IMR-90 (cell line): ENCODE data around the gene DYNLT2. TPM values are rescaled to one million over a fixed set of nuclear protein-coding genes. Genes with fewer than 3 reads are reported as not detected.

Source experiments
- ATAC-seq: fragments of 200-7000 bp; cut with Tn5 transposase; 2 replicates; pipeline ENCODE4 v1.9.1; 2020; ENCODE audit warnings: low read depth, mild to moderate bottlenecking, moderate library complexity
- BruUV-seq: library from RNA; stranded (reverse); fragments of 400-500 nt; replicated peaks from 2 replicates; lab custom pipeline; 2021; lab: Mats Ljungman, UMichigan
- CTCF ChIA-PET: fragments of 300-600 bp; formaldehyde crosslinking; extraction: SDS; loops from one replicate; lab custom pipeline; 2021; ENCODE audit warnings: antibody characterized with exemption; lab: Yijun Ruan, JAX
- POLR2A ChIA-PET: fragments of 300-600 bp; sonication (Branson Sonifier 250); formaldehyde crosslinking; loops from one replicate; lab custom pipeline; 2022; ENCODE audit warnings: antibody characterized with exemption; ENCODE audit not compliant: unreplicated experiment; lab: Charles Lee
- DNase-seq: peaks from one replicate; pipeline ENCODE4 v3.0.0; 2013
- H2AFZ ChIP-seq: replicated peaks from 2 replicates; pipeline ENCODE3; 2013; ENCODE audit warnings: low read length, mild to moderate bottlenecking; ENCODE audit not compliant: poor library complexity
- H2AK5ac ChIP-seq: 2 replicates; pipeline ENCODE4 v1.6.1; 2013; ENCODE audit warnings: low read depth, low read length, inconsistent platforms
- H2AK9ac ChIP-seq: replicated peaks from 2 replicates; pipeline ENCODE3; 2013; ENCODE audit warnings: mild to moderate bottlenecking, low read depth, low read length, moderate library complexity; ENCODE audit not compliant: poor library complexity
- H2BK120ac ChIP-seq: 2 replicates; pipeline ENCODE4 v1.6.1; 2013; ENCODE audit warnings: low read depth, low read length, inconsistent platforms
- H2BK15ac ChIP-seq: 3 replicates; pipeline ENCODE4 v1.6.1; 2013; ENCODE audit warnings: low read depth, low read length, inconsistent platforms
- H2BK20ac ChIP-seq: 2 replicates; pipeline ENCODE4 v1.6.1; 2013; ENCODE audit warnings: low read depth, mild to moderate bottlenecking, inconsistent platforms, low read length, moderate library complexity
- H2BK5ac ChIP-seq: 2 replicates; pipeline ENCODE4 v1.6.1; 2013; ENCODE audit warnings: mild to moderate bottlenecking, low read depth, low read length, inconsistent platforms; ENCODE audit not compliant: poor library complexity, severe bottlenecking
- H3K14ac ChIP-seq: replicated peaks from 2 replicates; pipeline ENCODE4 v1.6.1; 2013; ENCODE audit warnings: low read depth, low read length, inconsistent platforms
- H3K18ac ChIP-seq: 2 replicates; pipeline ENCODE4 v1.6.1; 2013; ENCODE audit warnings: low read depth, low read length, control low read depth
- H3K23ac ChIP-seq: 2 replicates; pipeline ENCODE4 v1.6.1; 2013; ENCODE audit warnings: low read depth, low read length, inconsistent platforms
- H3K27ac ChIP-seq: 2 replicates; pipeline ENCODE4 v1.5.1; 2013; ENCODE audit warnings: mild to moderate bottlenecking, control low read depth, low read length; ENCODE audit not compliant: insufficient read depth
- H3K27me3 ChIP-seq: 2 replicates; pipeline ENCODE4 v1.6.1; 2013; ENCODE audit warnings: low read length; ENCODE audit not compliant: control insufficient read depth, insufficient read depth
- H3K36me3 ChIP-seq: 2 replicates; pipeline ENCODE4 v1.6.1; 2013; ENCODE audit warnings: low read length, mixed read lengths; ENCODE audit not compliant: control insufficient read depth, insufficient read depth
- H3K4ac ChIP-seq: 2 replicates; pipeline ENCODE4 v1.6.1; 2013; ENCODE audit warnings: low read depth, low read length, inconsistent platforms
- H3K4me1 ChIP-seq: 2 replicates; pipeline ENCODE4 v1.6.1; 2013; ENCODE audit warnings: low read length, mixed read lengths; ENCODE audit not compliant: control insufficient read depth, insufficient read depth
- H3K4me2 ChIP-seq: 2 replicates; pipeline ENCODE4 v1.6.1; 2013; ENCODE audit warnings: low read depth, mild to moderate bottlenecking, control low read depth, low read length, moderate library complexity
- H3K4me3 ChIP-seq: 2 replicates; pipeline ENCODE4 v1.5.1; 2013; ENCODE audit warnings: low read depth, mild to moderate bottlenecking, control low read depth, low read length, moderate library complexity; ENCODE audit not compliant: insufficient read depth
- H3K56ac ChIP-seq: 2 replicates; pipeline ENCODE4 v1.6.1; 2013; ENCODE audit warnings: low read length, inconsistent platforms; ENCODE audit not compliant: insufficient read depth; ENCODE audit errors: extremely low read depth
- H3K79me1 ChIP-seq, 2 experiments: 2 replicates each; pipeline ENCODE4 v1.6.1; 2013; ENCODE audit warnings: low read length in 2 of 2, inconsistent platforms in 1 of 2, low read depth in 1 of 2
- H3K9ac ChIP-seq: 2 replicates; pipeline ENCODE4 v1.6.1; 2013; ENCODE audit warnings: low read depth, low read length, control low read depth
- H3K9me1 ChIP-seq: 2 replicates; pipeline ENCODE4 v1.6.1; 2013; ENCODE audit warnings: low read length, inconsistent platforms; ENCODE audit not compliant: insufficient read depth
- H3K9me3 ChIP-seq: 2 replicates; pipeline ENCODE4 v1.6.1; 2013; ENCODE audit warnings: low read length; ENCODE audit not compliant: control insufficient read depth, insufficient read depth
- H4K20me1 ChIP-seq: 2 replicates; pipeline ENCODE4 v1.6.1; 2013; ENCODE audit warnings: low read length, inconsistent platforms; ENCODE audit not compliant: insufficient read depth
- H4K5ac ChIP-seq: 2 replicates; pipeline ENCODE4 v1.6.1; 2013; ENCODE audit warnings: mild to moderate bottlenecking, low read depth, low read length, control low read depth
- H4K8ac ChIP-seq, 2 experiments: 2 replicates each; pipeline ENCODE4 v1.6.1; 2013; ENCODE audit warnings: low read depth in 2 of 2, low read length in 2 of 2, control low read depth in 1 of 2, inconsistent platforms in 1 of 2
- H4K91ac ChIP-seq: 2 replicates; pipeline ENCODE4 v1.6.1; 2013; ENCODE audit warnings: low read depth, low read length, inconsistent platforms; ENCODE audit not compliant: insufficient read depth
- RFX5 ChIP-seq: IDR thresholded peaks from 2 replicates; pipeline ENCODE4 v1.8.0; 2012; ENCODE audit warnings: low read depth, mild to moderate bottlenecking, low read length, moderate library complexity
- SMC3 ChIP-seq: fragments of 150-350 bp; IDR thresholded peaks from 2 replicates; pipeline ENCODE4 v1.6.1; 2016; ENCODE audit warnings: low read depth, mild to moderate bottlenecking, antibody characterized with exemption, low read length, moderate library complexity
- WGBS, 2 experiments: methylation state at CpG; one replicate each; pipeline versions ENCODE4 v1.1.5 to v1.1.7; 2013; ENCODE audit warnings: missing lambda C conversion rate in 2 of 2; ENCODE audit not compliant: insufficient read length in 1 of 2; ENCODE audit errors: extremely low coverage in 2 of 2; 5-methylcytosine and 5-hydroxymethylcytosine counted together
- dilution Hi-C: fragments of 300-500 bp; cut with HindIII; formaldehyde crosslinking; loops from one replicate; pipeline ENCODE4 v1.14.3; 2018; ENCODE audit warnings: low sequenced_read_pairs; ENCODE audit not compliant: unreplicated experiment
- in situ Hi-C: fragments of 300-500 bp; cut with MboI; formaldehyde crosslinking; loops from 3 replicates; pipeline ENCODE4 v1.14.3; 2019; ENCODE audit warnings: low sequenced_read_pairs, inconsistent platforms, mixed read lengths
- intact Hi-C: fragments of 100-400 bp; cut with micrococcal nuclease; formaldehyde crosslinking; loops from 2 replicates; pipeline ENCODE4 v1.10.0; 2022
- polyA plus RNA-seq, 3 experiments: library from polyadenylated mRNA; depleted of rRNA; stranded (reverse); fragments of >200 nt; gene quantifications; 2 replicates each; pipeline ENCODE4 v1.2.3, GENCODE V29; 2012; ENCODE audit warnings: low replicate concordance in 1 of 3
- total RNA-seq: library from RNA; depleted of rRNA; stranded (reverse); fragments of >200 nt; gene quantifications from 2 replicates; pipeline ENCODE4 v1.2.3, GENCODE V29; 2012
- TF ChIP-seq, protein P1 (sequence below): conservative IDR thresholded peaks from 2 replicates; pipeline ENCODE4 v1.5.1; 2012; ENCODE audit warnings: mild to moderate bottlenecking, low read depth, low read length, improper control_type of control experiment

DYNLT2 gene
- total and polyA plus RNA-seq, 2 of the 4 experiments (the other 2 are of a cell fraction), result 0.36 to 0.44 TPM

DNA sequence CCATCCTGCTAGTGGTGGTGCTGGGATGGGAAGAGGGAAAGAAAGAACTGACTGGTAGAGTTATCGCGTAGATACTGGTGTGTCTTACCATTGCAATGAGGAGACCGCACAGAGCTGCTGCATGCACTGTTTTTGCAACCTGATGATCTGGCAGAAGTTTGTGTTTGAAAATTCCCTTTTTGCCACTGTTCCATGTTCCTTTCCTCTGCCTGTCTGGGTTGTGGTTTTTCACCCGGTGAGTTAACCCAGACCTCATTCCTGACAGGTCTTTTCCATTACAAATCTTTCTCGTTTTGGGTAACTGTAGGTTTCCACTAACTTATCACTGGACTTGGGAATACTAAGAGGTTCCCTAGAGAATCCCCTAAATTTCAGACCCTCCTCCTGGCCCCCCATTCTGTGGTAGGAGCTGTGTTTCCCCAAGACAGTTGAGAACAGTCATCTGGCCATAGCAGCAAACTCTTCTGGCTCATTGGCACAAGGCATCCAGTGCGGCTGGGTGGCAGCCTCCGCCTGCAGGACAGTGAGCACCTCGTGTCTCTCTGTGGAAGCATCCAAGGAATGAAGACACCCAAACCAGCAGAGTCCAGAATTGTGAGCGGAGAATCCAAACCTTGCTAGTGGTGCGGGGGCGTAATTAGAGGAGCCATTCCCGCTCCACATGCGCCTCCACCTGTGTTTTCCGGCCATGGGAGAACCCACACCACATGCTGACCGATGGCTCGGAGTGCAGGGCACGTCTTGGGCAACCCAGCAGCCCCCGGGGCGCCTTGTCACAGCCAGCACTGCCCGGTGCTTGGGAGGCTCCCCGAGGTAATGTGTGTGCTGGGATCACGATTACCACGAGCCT, 32.8 kb upstream of the DYNLT2 start:
- Histone ChIP-seq H4K8ac (no peak overlapping the region), H3K18ac (peak overlapping the region; percentile 9; the same call in 1 of the 2 replicates), H3K27me3 (no peaks in the 10 kb centered on the region), H3K36me3 (peaks cover 9% of the 10 kb centered on the region; the same call in 1 of the 2 replicates), H2BK15ac (no peak overlapping the region), H3K4me3 (no peak overlapping the region), H3K9ac (no peak overlapping the region), H3K27ac (no peak overlapping the region), H2BK5ac (no peak overlapping the region), H2BK120ac (no peak overlapping the region), H3K4me2 (no peak overlapping the region), H3K23ac (no peak overlapping the region), H4K20me1 (no peaks in the 10 kb centered on the region), H4K91ac (no peak overlapping the region), H3K9me3 (peaks cover 3% of the 10 kb centered on the region; the same call in 1 of the 2 replicates), H2AK9ac (no peak overlapping the region), H2AFZ (no peak overlapping the region), H2BK20ac (no peak overlapping the region), H3K79me1 (no peaks in the 10 kb centered on the region), H3K56ac (no peak overlapping the region), H3K14ac (no peak overlapping the region), H3K4ac (no peak overlapping the region), H4K5ac (no peak overlapping the region), H3K4me1 (peaks cover 12% of the 10 kb centered on the region), H3K9me1 (no peaks in the 10 kb centered on the region; the same call in 1 of the 2 replicates), H2AK5ac (no peak overlapping the region)
- TF ChIP-seq, protein P1, sequence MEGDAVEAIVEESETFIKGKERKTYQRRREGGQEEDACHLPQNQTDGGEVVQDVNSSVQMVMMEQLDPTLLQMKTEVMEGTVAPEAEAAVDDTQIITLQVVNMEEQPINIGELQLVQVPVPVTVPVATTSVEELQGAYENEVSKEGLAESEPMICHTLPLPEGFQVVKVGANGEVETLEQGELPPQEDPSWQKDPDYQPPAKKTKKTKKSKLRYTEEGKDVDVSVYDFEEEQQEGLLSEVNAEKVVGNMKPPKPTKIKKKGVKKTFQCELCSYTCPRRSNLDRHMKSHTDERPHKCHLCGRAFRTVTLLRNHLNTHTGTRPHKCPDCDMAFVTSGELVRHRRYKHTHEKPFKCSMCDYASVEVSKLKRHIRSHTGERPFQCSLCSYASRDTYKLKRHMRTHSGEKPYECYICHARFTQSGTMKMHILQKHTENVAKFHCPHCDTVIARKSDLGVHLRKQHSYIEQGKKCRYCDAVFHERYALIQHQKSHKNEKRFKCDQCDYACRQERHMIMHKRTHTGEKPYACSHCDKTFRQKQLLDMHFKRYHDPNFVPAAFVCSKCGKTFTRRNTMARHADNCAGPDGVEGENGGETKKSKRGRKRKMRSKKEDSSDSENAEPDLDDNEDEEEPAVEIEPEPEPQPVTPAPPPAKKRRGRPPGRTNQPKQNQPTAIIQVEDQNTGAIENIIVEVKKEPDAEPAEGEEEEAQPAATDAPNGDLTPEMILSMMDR, result no peak
- TF ChIP-seq SMC3, result no peak
- TF ChIP-seq RFX5, result no peak
- in situ Hi-C loops, result no loop called here
- intact Hi-C loops, result no loop called here
- no TSS peak for BruUV-seq
- 97% methylated on average over 17 of the region's 23 CpGs; no CpG with 5 or more reads in 1 of the 2 experiments for WGBS, 2 experiments
- ATAC-seq (no peak), DNase-seq (no peak)
- POLR2A ChIA-PET, result no interaction called here
- CTCF ChIA-PET, result interaction anchor here (1.1 kb wide), 1 partner anchor 14 kb away, joined by 3 read pairs; no protein-coding TSS in a partner anchor
- dilution Hi-C loops, result no loop called here
